Adrenal gland (tissue), 12 donors: ENCODE results near the gene PIM3. TPM values are rescaled to one million over a fixed set of nuclear protein-coding genes. Genes with fewer than 3 reads are reported as not detected.

Source experiments
- DNase-seq, 7 donors: peaks; one replicate each; pipeline ENCODE4 v3.0.0-alpha.2; 2019 to 2020
- H3K27ac ChIP-seq, 5 donors: fragments of 200-600 bp; sonication (generic) in 4 of 5; 1 replicate in 3 of 5; 2 replicates in 2 of 5; pipeline versions ENCODE4 v1.5.1 to v1.8.0; 2016 to 2020; ENCODE audit warnings: mild to moderate bottlenecking in 1 of 5
- H3K27me3 ChIP-seq: fragments of 200-600 bp; 2 replicates; pipeline ENCODE4 v1.8.0; 2021
- H3K36me3 ChIP-seq, 2 donors: fragments of 200-600 bp; replicated peaks in 1 of 2; 1 replicate in 1 of 2; 2 replicates in 1 of 2; pipeline versions ENCODE4 v1.5.1 to v1.8.0; 2018 to 2022
- H3K4me1 ChIP-seq, 2 donors: fragments of 200-600 bp; replicated peaks in 1 of 2; 1 replicate in 1 of 2; 2 replicates in 1 of 2; pipeline versions ENCODE4 v1.5.1 to v1.8.0; 2018 to 2021
- H3K4me3 ChIP-seq, 4 donors: fragments of 200-600 bp; sonication (generic) in 3 of 4; one replicate each; pipeline ENCODE4 v1.5.1; 2016 to 2018
- H3K9me3 ChIP-seq, 3 donors: fragments of 200-600 bp; sonication (generic) in 1 of 3; replicated peaks in 1 of 3; 1 replicate in 2 of 3; 2 replicates in 1 of 3; pipeline versions ENCODE4 v1.5.1 to v1.8.0; 2016 to 2021
- CTCF ChIP-seq, 6 experiments: fragments of 450-650 bp in 4 of 6; fragments of 200-600 bp in 2 of 6; sonication (generic) in 1 of 6; IDR thresholded peaks; 1 replicate in 5 of 6; 2 replicates in 1 of 6; pipeline versions ENCODE4 v1.5.1 to v1.8.0; 2016 to 2021; ENCODE audit warnings: antibody characterized with exemption in 6 of 6, mild to moderate bottlenecking in 2 of 6, moderate library complexity in 1 of 6
- POLR2A ChIP-seq, 2 donors: fragments of 450-650 bp; IDR thresholded peaks; one replicate each; pipeline ENCODE4 v1.6.1; 2017; ENCODE audit warnings: antibody characterized with exemption in 2 of 2, mild to moderate bottlenecking in 2 of 2, moderate library complexity in 1 of 2
- WGBS, 4 donors: extraction: QIAGEN DNeasy Blood & Tissue Kit in 2 of 4; methylation state at CpG; one replicate each; pipeline versions ENCODE4 v1.1.5 to v1.1.7; 2013 to 2017; 5-methylcytosine and 5-hydroxymethylcytosine counted together
- intact Hi-C, 2 donors: fragments of 100-400 bp; cut with DNase I; formaldehyde crosslinking; loops; one replicate each; pipeline versions ENCODE4 v1.14.1 to v1.15.0; 2022 to 2023
- polyA plus RNA-seq, 3 donors: library from polyadenylated mRNA; stranded (reverse); fragments of 200-250 nt in 2 of 3; fragments of 350-450 nt in 1 of 3; fragmentation: Illumina TruSeq in 1 of 3; extraction: RNeasy Lipid Tissue Mini Kit (QIAGEN cat#74804) in 1 of 3; gene quantifications; one replicate each; pipeline ENCODE4 v1.2.3, GENCODE V29; 2013 to 2014
- total RNA-seq, 9 donors: library from RNA; depleted of rRNA in 4 of 9; stranded (reverse); fragments of >200 nt in 4 of 9; fragments of 120-200 nt in 1 of 9; fragmentation: NEBNext Ultra II Directional in 1 of 9; extraction: Animal tissue kit (Norgen Biotek cat#: 25700) in 1 of 9; gene quantifications; one replicate each; pipeline versions ENCODE4 v1.1.0 to v1.2.4, GENCODE V29; 2013 to 2023
- donor health status: healthy with polysubstance abuse.
- donor health status: Bipolar disorder and iron deficiency.
- donor health status: DM: yes; HTN: yes; CAD: no.
- donor health status: DM: no; HTN: no; CAD: no.
- donor health status: DM: no; HTN: no; CAD: no.
- donor health status: DM: yes; HTN: yes; CAD: no.

PIM3 gene
- total and polyA plus RNA-seq, 12 donors, result 7.2 to 99.2 (median 51.7) TPM

- WGBS, 4 donors, result 82 to 91% (median 88%) methylated on average over 7 of the region's 7 CpGs
- intact Hi-C loops, result loop anchor here in 1 of 2 donors (5.0 kb wide), 1 partner anchor 60 kb away; no protein-coding TSS in a partner anchor
- H3K4me3 ChIP-seq, result no peak overlapping the region
- peaks cover 0 to 14% (median 0%) of the 10 kb centered on the region in 3 donors for H3K9me3 ChIP-seq
- no peaks in the 10 kb centered on the region for H3K27me3 ChIP-seq
- H3K27ac ChIP-seq, result no peak overlapping the region
- no peaks in the 10 kb centered on the region for H3K36me3 ChIP-seq
- H3K4me1 ChIP-seq, result peaks cover 0 to 6% of the 10 kb centered on the region in 2 donors
- no peak for DNase-seq
- TF ChIP-seq CTCF (IDR thresholded peaks at IDR 0.05) (no peak), POLR2A (IDR thresholded peaks at IDR 0.05) (no peak)
Observed at GRCh38 chr22:49991907-49992533, 31.4 kb downstream of the PIM3 start.

- intact Hi-C loops, result loop anchor here in 1 of 2 donors (5.0 kb wide), 1 partner anchor 61 kb away; no protein-coding TSS in a partner anchor
- H3K36me3 ChIP-seq, result no peaks in the 10 kb centered on the region
- WGBS, 4 donors, result 25 to 61% (median 29%) methylated on average over 11 to 23 of the region's 23 CpGs
- peak; percentile 49 to 77 (median 70) for DNase-seq
- H3K27me3 ChIP-seq, result no peaks in the 10 kb centered on the region
- peaks cover 0 to 6% of the 10 kb centered on the region in 2 donors for H3K4me1 ChIP-seq
- TF ChIP-seq CTCF (IDR thresholded peaks at IDR 0.05) (peak; percentile 34 to 80 (median 66)), POLR2A (IDR thresholded peaks at IDR 0.05) (no peak)
- H3K9me3 ChIP-seq, result peaks cover 0 to 14% (median 0%) of the 10 kb centered on the region in 3 donors
- no peak overlapping the region for H3K4me3 ChIP-seq
- H3K27ac ChIP-seq, result no peak overlapping the region
Observed at GRCh38 chr22:49992921-49993648, 32.5 kb downstream of the PIM3 start.

- Histone ChIP-seq H3K4me3 (no peak overlapping the region), H3K4me1 (peaks cover 0 to 6% of the 10 kb centered on the region in 2 donors), H3K36me3 (no peaks in the 10 kb centered on the region), H3K9me3 (peaks cover 0 to 14% (median 0%) of the 10 kb centered on the region in 3 donors), H3K27me3 (no peaks in the 10 kb centered on the region), H3K27ac (no peak overlapping the region)
- DNase-seq, result no peak
- intact Hi-C loops, result loop anchor here in 1 of 2 donors (5.0 kb wide), 1 partner anchor 62 kb away; no protein-coding TSS in a partner anchor
- 66 to 87% (median 71%) methylated on average over 3 to 11 of the region's 11 CpGs for WGBS, 4 donors
- TF ChIP-seq CTCF (IDR thresholded peaks at IDR 0.05) (peak in 1 of 6 experiments; percentile 13), POLR2A (IDR thresholded peaks at IDR 0.05) (no peak)
Observed at GRCh38 chr22:49993649-49994360, 33.2 kb downstream of the PIM3 start.
